ENCODE measurements around the gene SATB2.

The SATB2 gene

DNA sequence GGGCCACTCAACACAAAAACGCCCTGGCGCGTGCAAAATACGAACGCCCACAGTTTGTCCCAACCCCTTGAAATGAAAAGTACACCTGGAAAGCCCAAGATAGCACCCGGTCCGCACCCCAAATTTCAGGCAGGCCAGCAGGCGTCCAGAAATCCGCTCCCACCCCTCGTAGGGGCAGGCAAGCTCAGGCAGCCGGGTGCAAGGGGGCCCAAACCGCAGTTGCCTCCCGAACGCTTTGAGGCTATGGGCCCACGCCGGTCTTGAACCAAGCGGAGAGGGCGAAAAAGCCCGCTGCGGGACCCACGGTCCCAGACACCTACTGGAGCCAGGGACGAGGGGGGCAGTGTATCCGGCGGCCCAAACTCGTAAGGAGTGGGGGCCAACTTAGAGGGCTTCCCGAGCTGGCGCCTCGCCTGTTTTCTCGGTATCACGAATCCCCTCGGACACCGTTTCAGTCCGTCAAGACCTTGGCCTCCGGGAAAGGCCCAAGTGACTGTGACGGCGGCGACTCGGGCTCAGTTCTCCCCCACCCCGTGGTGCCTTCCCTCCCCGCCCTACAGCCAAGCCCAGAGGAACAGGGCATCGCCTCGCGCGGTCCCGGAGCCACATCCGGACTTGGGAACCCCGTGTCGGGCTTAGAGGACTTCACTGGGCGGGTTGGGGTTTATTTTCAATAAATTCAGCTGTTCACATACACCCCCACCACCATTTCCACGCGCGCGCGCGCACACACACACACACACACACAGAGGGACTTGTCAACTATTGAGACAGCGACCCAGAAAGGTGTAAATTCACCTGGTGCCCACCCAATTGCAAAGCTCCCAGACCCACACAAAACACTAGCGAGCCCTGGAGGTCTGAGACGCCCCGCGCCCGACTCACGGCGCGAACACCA is 6.2 kb upstream of the SATB2 start:
- no peak for DNase-seq
- TF ChIP-seq, protein P1, sequence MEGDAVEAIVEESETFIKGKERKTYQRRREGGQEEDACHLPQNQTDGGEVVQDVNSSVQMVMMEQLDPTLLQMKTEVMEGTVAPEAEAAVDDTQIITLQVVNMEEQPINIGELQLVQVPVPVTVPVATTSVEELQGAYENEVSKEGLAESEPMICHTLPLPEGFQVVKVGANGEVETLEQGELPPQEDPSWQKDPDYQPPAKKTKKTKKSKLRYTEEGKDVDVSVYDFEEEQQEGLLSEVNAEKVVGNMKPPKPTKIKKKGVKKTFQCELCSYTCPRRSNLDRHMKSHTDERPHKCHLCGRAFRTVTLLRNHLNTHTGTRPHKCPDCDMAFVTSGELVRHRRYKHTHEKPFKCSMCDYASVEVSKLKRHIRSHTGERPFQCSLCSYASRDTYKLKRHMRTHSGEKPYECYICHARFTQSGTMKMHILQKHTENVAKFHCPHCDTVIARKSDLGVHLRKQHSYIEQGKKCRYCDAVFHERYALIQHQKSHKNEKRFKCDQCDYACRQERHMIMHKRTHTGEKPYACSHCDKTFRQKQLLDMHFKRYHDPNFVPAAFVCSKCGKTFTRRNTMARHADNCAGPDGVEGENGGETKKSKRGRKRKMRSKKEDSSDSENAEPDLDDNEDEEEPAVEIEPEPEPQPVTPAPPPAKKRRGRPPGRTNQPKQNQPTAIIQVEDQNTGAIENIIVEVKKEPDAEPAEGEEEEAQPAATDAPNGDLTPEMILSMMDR (IDR thresholded peaks at IDR 0.05; ENCODE audit: low read depth, low read length), result no peak
- Histone ChIP-seq H3K4me1 (no peaks in the 10 kb centered on the region), H3K9me3 (no peaks in the 10 kb centered on the region), H3K27me3 (peaks cover 100% of the 10 kb centered on the region), H3K36me3 (no peaks in the 10 kb centered on the region), H3K4me3 (ENCODE audit: low read depth, low read length) (no peak overlapping the region)

DNA sequence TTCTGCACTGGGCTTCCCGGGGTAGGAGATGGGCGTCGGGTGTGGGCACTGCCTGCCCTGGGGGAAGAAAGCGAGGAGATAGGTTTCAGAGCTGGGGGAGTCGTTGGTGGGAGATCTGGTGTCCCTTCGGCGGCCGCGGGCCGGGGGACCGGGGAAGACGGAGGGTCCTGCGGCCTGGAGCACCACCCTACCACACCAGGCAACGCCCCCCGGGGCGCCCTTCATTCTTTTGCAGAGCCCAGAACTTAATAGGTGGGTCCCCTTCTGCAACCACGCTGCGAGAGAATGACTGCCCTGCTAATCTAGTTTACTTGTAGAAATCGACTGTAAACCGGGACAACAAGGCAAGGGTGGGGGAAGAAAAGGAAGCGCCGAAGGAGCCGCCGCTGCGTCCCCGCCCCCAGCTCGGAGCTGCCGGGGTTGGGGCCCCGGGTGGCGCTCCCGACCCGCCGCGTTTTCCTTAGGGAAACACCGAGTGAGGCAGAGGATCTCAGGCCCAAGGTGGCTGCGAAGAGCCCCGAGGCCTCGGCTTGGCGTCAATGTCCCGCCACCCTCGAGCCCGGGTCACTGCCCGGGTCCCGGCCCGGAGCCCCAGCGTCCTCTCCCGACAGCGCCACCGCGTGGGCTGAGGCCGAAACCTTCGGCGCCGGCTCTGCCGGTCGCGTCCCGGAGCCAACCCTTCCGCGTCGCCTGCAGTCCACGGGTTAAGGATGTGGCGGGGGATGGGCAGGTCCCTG is 5.4 kb upstream of the SATB2 start:
- Histone ChIP-seq H3K27me3 (peaks cover 98% of the 10 kb centered on the region), H3K4me3 (ENCODE audit: low read depth, low read length) (peak overlapping the region; percentile 47)
- TF ChIP-seq, protein P1 (IDR thresholded peaks at IDR 0.05; ENCODE audit: low read depth, low read length), result peak; percentile 80

DNA sequence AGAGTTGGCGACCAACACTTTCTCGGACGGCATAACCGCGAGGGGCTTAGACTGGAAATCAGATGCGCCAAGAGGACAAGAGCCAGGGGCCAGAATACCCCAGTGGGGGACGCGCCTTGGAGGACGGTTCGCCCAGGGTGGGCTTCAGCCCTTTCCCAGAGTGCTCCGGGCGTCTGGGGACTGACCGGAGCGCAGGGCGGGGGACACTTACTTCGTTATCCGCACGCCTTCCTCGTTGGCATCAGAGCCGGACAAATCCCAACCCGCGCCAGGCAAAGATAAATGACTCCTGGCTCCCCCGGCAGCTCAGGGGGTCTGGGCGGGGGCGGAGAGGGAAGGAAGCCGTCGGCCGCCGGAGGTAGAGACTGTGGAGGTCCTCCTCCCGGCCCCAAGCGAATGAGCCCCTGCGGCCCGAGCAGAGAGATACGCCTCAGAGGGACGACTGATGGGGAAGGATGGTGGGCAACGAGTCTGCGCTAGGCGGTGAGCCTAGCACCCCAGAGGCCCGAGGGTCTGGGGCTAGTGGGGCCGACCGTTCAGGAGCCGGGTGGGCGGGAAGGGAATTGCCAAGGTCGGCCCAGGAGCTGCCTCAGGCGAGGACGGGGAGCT is 4.7 kb upstream of the SATB2 start:
- H3K4me3 ChIP-seq (ENCODE audit: low read depth, low read length), result no peak overlapping the region
- peaks cover 95% of the 10 kb centered on the region for H3K27me3 ChIP-seq
- no peaks in the 10 kb centered on the region for H3K36me3 ChIP-seq
- H3K9me3 ChIP-seq, result no peaks in the 10 kb centered on the region
- no peaks in the 10 kb centered on the region; the same call in 1 of the 2 replicates for H3K4me1 ChIP-seq
- no peak for DNase-seq
- TF ChIP-seq, protein P1 (IDR thresholded peaks at IDR 0.05; ENCODE audit: low read depth, low read length), result no peak

More for the DNA sequence above, 5.4 kb upstream of the SATB2 start:
- Histone ChIP-seq H3K4me1 (no peaks in the 10 kb centered on the region), H3K9me3 (no peaks in the 10 kb centered on the region), H3K36me3 (no peaks in the 10 kb centered on the region)
- DNase-seq, result peak; percentile 80

DNA sequence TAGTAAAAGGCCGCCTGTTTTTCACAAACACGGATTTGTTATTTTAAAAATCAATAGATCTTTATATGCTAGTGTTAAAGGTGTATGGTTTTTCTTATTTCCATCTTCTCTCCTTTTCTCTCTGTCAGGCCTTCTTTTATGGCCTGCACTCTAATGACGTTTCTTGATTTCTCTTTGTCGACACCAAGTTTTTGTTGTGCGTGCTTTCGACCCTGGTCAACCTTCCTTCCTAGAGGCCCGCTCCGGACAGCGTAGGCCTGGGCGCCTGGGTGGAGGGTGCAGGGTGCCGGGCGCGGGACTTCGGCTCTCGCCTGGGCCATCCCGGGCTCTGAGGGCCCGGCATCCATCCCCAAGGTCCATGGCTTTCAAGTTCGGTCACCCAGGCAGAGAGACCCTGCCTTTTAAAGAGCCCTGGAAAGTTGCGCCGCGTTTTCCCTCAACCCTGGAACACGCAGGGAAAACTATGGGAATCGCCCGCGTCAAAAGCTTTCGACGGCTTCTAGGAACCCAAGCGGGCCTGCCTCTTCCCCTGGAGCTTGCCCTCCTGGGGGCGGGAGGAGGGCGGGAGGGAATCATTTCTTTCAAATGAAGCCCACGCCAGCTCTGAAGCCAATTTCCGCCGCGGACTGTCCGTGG is 4.1 kb upstream of the SATB2 start:
- Histone ChIP-seq H3K27me3 (peaks cover 95% of the 10 kb centered on the region), H3K9me3 (no peaks in the 10 kb centered on the region), H3K4me3 (ENCODE audit: low read depth, low read length) (no peak overlapping the region), H3K4me1 (no peaks in the 10 kb centered on the region; the same call in 1 of the 2 replicates), H3K36me3 (no peaks in the 10 kb centered on the region)
- TF ChIP-seq, protein P1 (IDR thresholded peaks at IDR 0.05; ENCODE audit: low read depth, low read length), result no peak
- no peak for DNase-seq

DNA sequence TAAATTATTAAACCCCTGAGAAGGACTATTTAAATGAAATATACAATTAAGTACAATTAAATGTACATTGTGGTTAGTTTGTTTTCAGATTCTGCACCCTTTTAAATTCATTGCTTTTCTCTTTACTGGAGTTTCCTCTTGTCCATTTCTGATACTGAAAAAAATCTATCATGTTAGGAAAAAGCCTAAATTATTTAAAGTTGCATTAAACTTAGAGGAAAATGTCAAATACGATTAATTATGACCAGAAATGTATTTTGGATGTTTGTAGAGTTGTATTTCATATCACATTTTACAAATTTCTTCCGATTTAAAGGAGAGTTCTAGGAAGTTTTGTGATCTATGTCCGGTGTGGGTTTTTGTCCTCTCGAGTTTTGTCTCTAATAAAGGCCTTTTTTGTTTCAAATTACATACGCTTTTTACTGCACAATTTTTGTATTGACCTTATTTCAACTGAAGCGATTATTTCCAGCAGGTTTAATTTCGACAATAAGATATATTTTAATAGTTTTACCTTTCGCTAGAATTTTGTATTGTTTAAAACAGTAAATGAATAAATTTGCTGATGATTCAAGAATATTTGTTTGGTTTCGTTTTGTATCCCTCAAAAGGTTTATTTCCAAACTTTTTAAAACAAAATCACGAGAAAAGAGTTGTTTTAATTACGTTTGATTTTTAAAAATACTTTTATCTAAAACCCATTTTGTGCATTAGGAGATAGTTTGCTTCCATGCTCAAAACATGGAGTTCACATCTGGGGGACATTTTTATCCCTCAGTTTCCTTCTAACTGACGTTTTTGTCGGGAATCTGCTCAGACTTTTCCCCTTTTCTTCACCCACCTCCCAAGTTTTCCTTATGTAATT is 3.3 kb upstream of the SATB2 start:
- H3K36me3 ChIP-seq, result no peaks in the 10 kb centered on the region
- H3K4me1 ChIP-seq, result no peaks in the 10 kb centered on the region; the same call in 1 of the 2 replicates
- no peaks in the 10 kb centered on the region for H3K9me3 ChIP-seq
- TF ChIP-seq, protein P1 (IDR thresholded peaks at IDR 0.05; ENCODE audit: low read depth, low read length), result no peak
- H3K27me3 ChIP-seq, result peaks cover 94% of the 10 kb centered on the region
- DNase-seq, result no peak
- no peak overlapping the region for H3K4me3 ChIP-seq (ENCODE audit: low read depth, low read length)
